DND-41 (cell line): Measurements from ENCODE around the gene SLC25A18.

Experiments used
- EZH2 ChIP-seq: IDR thresholded peaks from 3 replicates; pipeline ENCODE4 v1.6.1; 2012; ENCODE audit warnings: borderline replicate concordance, low read depth, mild to moderate bottlenecking, moderate library complexity, low read length, inconsistent platforms; ENCODE audit not compliant: severe bottlenecking
- TF ChIP-seq, protein P1 (sequence below): IDR thresholded peaks from 2 replicates; pipeline ENCODE4 v1.5.1; 2012; ENCODE audit warnings: borderline replicate concordance, low read length, moderate library complexity, mild to moderate bottlenecking; ENCODE audit not compliant: poor library complexity, severe bottlenecking; ENCODE audit errors: extremely low read depth

- TF ChIP-seq, protein P1, sequence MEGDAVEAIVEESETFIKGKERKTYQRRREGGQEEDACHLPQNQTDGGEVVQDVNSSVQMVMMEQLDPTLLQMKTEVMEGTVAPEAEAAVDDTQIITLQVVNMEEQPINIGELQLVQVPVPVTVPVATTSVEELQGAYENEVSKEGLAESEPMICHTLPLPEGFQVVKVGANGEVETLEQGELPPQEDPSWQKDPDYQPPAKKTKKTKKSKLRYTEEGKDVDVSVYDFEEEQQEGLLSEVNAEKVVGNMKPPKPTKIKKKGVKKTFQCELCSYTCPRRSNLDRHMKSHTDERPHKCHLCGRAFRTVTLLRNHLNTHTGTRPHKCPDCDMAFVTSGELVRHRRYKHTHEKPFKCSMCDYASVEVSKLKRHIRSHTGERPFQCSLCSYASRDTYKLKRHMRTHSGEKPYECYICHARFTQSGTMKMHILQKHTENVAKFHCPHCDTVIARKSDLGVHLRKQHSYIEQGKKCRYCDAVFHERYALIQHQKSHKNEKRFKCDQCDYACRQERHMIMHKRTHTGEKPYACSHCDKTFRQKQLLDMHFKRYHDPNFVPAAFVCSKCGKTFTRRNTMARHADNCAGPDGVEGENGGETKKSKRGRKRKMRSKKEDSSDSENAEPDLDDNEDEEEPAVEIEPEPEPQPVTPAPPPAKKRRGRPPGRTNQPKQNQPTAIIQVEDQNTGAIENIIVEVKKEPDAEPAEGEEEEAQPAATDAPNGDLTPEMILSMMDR, result no peak
- TF ChIP-seq EZH2, result no peak
Measured at GRCh38 chr22:17628406-17629172, 65.3 kb downstream of the SLC25A18 start, which contains the start of gene ATP6V1E1.
